Stimulated activated CD4-positive, alpha-beta T cell treated with anti-CD3 and anti-CD28 coated beads, Interleukin-1b, Interleukin-23, amount 100 ng/mL, for 48 hours (primary cell): Measurements from ENCODE around the gene KCNH1.

ENCODE experiments used
- DNase-seq: peaks from one replicate; pipeline ENCODE4 v3.0.0-alpha.2; 2020

Gene KCNH1

GRCh38 chr1:210792250-210793102, 341.5 kb downstream of the KCNH1 start:
- no peak for DNase-seq

GRCh38 chr1:210790196-210790595, 343.8 kb downstream of the KCNH1 start:
- DNase-seq, result no peak

- no peak for DNase-seq
These were observed 346.1 kb downstream of the KCNH1 start for GRCh38 chr1:210787800-210788199.

- no peak for DNase-seq
These were observed 347.4 kb downstream of the KCNH1 start for GRCh38 chr1:210786546-210786945.

- DNase-seq, result no peak
These were observed 350.0 kb downstream of the KCNH1 start for GRCh38 chr1:210783925-210784324.

GRCh38 chr1:210781652-210782051, 352.3 kb downstream of the KCNH1 start:
- DNase-seq, result no peak

- no peak for DNase-seq
These were observed 354.7 kb downstream of the KCNH1 start for GRCh38 chr1:210779269-210779668.

GRCh38 chr1:210777914-210778313, 356.0 kb downstream of the KCNH1 start:
- no peak for DNase-seq

GRCh38 chr1:210776712-210777111, 357.2 kb downstream of the KCNH1 start:
- no peak for DNase-seq

GRCh38 chr1:210775289-210775688, 358.7 kb downstream of the KCNH1 start:
- DNase-seq, result no peak

- no peak for DNase-seq
These were observed 360.5 kb downstream of the KCNH1 start for GRCh38 chr1:210773450-210773849.

- DNase-seq, result no peak
These were observed 362.8 kb downstream of the KCNH1 start for GRCh38 chr1:210771131-210771530.

GRCh38 chr1:210770396-210770984, 363.5 kb downstream of the KCNH1 start:
- no peak for DNase-seq

GRCh38 chr1:210769473-210769872, 364.5 kb downstream of the KCNH1 start:
- no peak for DNase-seq

GRCh38 chr1:210764536-210764935, 369.4 kb downstream of the KCNH1 start:
- no peak for DNase-seq

- no peak for DNase-seq
These were observed 375.2 kb downstream of the KCNH1 start for GRCh38 chr1:210758761-210759160.

GRCh38 chr1:210758261-210758660, 375.7 kb downstream of the KCNH1 start:
- no peak for DNase-seq

GRCh38 chr1:210757677-210758076, 376.3 kb downstream of the KCNH1 start:
- DNase-seq, result no peak

GRCh38 chr1:210755991-210756659, 377.8 kb downstream of the KCNH1 start:
- DNase-seq, result no peak

- no peak for DNase-seq
These were observed 378.9 kb downstream of the KCNH1 start for GRCh38 chr1:210754878-210755665.

- DNase-seq, result no peak
These were observed 382.0 kb downstream of the KCNH1 start for GRCh38 chr1:210751911-210752310.

GRCh38 chr1:210750468-210750867, 383.5 kb downstream of the KCNH1 start:
- DNase-seq, result no peak

GRCh38 chr1:210748796-210749195, 385.2 kb downstream of the KCNH1 start:
- no peak for DNase-seq
